Measurements from ENCODE around the gene PER2.
"Not testable (repeated sequence)": the region's sequence is repeated elsewhere in the genome, so short reads cannot be mapped to it uniquely, and the experiment has no call there.

Gene PER2

GRCh38 chr2:238313991-238314350 is 25.6 kb upstream of the PER2 start:
- in situ Hi-C loops (cut with MboI; ENCODE audit: low sequenced_read_pairs): no loop called here

- in situ Hi-C loops (cut with MboI; ENCODE audit: low sequenced_read_pairs): no loop called here
These were observed 25.0 kb upstream of the PER2 start for GRCh38 chr2:238313289-238313990.

GRCh38 chr2:238310721-238311120 is 22.3 kb upstream of the PER2 start:
- in situ Hi-C loops (cut with MboI; ENCODE audit: low sequenced_read_pairs): not testable (repeated sequence)

GRCh38 chr2:238308177-238308576 is 19.8 kb upstream of the PER2 start:
- in situ Hi-C loops (cut with MboI; ENCODE audit: low sequenced_read_pairs): no loop called here

- in situ Hi-C loops (cut with MboI; ENCODE audit: low sequenced_read_pairs): no loop called here
These were observed 18.2 kb upstream of the PER2 start for GRCh38 chr2:238306672-238306998.

- in situ Hi-C loops (cut with MboI; ENCODE audit: low sequenced_read_pairs): no loop called here
These were observed 17.7 kb upstream of the PER2 start for GRCh38 chr2:238305965-238306671.

GRCh38 chr2:238305092-238305862 is 16.9 kb upstream of the PER2 start:
- in situ Hi-C loops (cut with MboI; ENCODE audit: low sequenced_read_pairs): no loop called here

- in situ Hi-C loops (cut with MboI; ENCODE audit: low sequenced_read_pairs): no loop called here
These were observed 15.7 kb upstream of the PER2 start for GRCh38 chr2:238304116-238304515.

GRCh38 chr2:238302751-238303150 is 14.3 kb upstream of the PER2 start:
- in situ Hi-C loops (cut with MboI; ENCODE audit: low sequenced_read_pairs): no loop called here

- in situ Hi-C loops (cut with MboI; ENCODE audit: low sequenced_read_pairs): no loop called here
These were observed 13.7 kb upstream of the PER2 start for GRCh38 chr2:238302087-238302486.

- in situ Hi-C loops (cut with MboI; ENCODE audit: low sequenced_read_pairs): no loop called here
These were observed 11.4 kb upstream of the PER2 start for GRCh38 chr2:238299803-238300202.

GRCh38 chr2:238296638-238297457 is 8.4 kb upstream of the PER2 start:
- in situ Hi-C loops (cut with MboI; ENCODE audit: low sequenced_read_pairs): no loop called here

- in situ Hi-C loops (cut with MboI; ENCODE audit: low sequenced_read_pairs): no loop called here
These were observed 7.0 kb upstream of the PER2 start for GRCh38 chr2:238295144-238296112.

- in situ Hi-C loops (cut with MboI; ENCODE audit: low sequenced_read_pairs): no loop called here
These were observed 6.2 kb upstream of the PER2 start for GRCh38 chr2:238294393-238295143.

- in situ Hi-C loops (cut with MboI; ENCODE audit: low sequenced_read_pairs): no loop called here
These were observed 5.6 kb upstream of the PER2 start for GRCh38 chr2:238294046-238294392.

- in situ Hi-C loops (cut with MboI; ENCODE audit: low sequenced_read_pairs): no loop called here
These were observed 3.3 kb upstream of the PER2 start for GRCh38 chr2:238291550-238292281.

- in situ Hi-C loops (cut with MboI; ENCODE audit: low sequenced_read_pairs): no loop called here
These were observed 2.5 kb upstream of the PER2 start for GRCh38 chr2:238290715-238291549.

- in situ Hi-C loops (cut with MboI; ENCODE audit: low sequenced_read_pairs): no loop called here
These were observed 1.7 kb upstream of the PER2 start for GRCh38 chr2:238290091-238290509.

Measured in HL-60/S4 treated with retinoic acid at 250 ng/mL for 4 days and 3 days (cell line).